GM10266 (cell line): ENCODE results near the gene FCRL4.

Experiments used
- DNase-seq: peaks from one replicate; pipeline ENCODE4 v3.0.0; 2012; ENCODE audit errors: extremely low spot score
- CTCF ChIP-seq: IDR thresholded peaks from 2 replicates; pipeline ENCODE4 v1.5.1; 2012; ENCODE audit warnings: mild to moderate bottlenecking, low read depth; ENCODE audit not compliant: control insufficient read depth, insufficient read depth; ENCODE audit errors: missing control alignments

The FCRL4 gene

GRCh38 chr1:157580179-157580827 lies 17.6 kb downstream of the FCRL4 start:
- peak; percentile 41 for DNase-seq
- TF ChIP-seq CTCF, result peak; percentile 63

- no peak for TF ChIP-seq CTCF
- no peak for DNase-seq
Observed at GRCh38 chr1:157577420-157577819, 20.5 kb downstream of the FCRL4 start.

GRCh38 chr1:157575744-157576143 lies 22.1 kb downstream of the FCRL4 start:
- DNase-seq, result no peak
- no peak for TF ChIP-seq CTCF

GRCh38 chr1:157574836-157575235 lies 23.0 kb downstream of the FCRL4 start:
- no peak for DNase-seq
- TF ChIP-seq CTCF, result no peak

GRCh38 chr1:157566484-157567300 lies 31.2 kb downstream of the FCRL4 start:
- no peak for TF ChIP-seq CTCF

GRCh38 chr1:157562515-157562914 lies 35.4 kb downstream of the FCRL4 start:
- TF ChIP-seq CTCF, result no peak
- peak; percentile 35 for DNase-seq

More at GRCh38 chr1:157566484-157567300, 31.2 kb downstream of the FCRL4 start:
- no peak for DNase-seq

- TF ChIP-seq CTCF, result no peak
- DNase-seq, result no peak
Observed at GRCh38 chr1:157558119-157558518, 39.8 kb downstream of the FCRL4 start.
